ENCODE data around the gene ITGAD.
A peak's percentile ranks its signal among the peaks of the same experiment; 100 is the strongest.
"Not testable (repeated sequence)": the region's sequence is repeated elsewhere in the genome, so short reads cannot be mapped to it uniquely, and the experiment has no call there.

ITGAD gene

DNA sequence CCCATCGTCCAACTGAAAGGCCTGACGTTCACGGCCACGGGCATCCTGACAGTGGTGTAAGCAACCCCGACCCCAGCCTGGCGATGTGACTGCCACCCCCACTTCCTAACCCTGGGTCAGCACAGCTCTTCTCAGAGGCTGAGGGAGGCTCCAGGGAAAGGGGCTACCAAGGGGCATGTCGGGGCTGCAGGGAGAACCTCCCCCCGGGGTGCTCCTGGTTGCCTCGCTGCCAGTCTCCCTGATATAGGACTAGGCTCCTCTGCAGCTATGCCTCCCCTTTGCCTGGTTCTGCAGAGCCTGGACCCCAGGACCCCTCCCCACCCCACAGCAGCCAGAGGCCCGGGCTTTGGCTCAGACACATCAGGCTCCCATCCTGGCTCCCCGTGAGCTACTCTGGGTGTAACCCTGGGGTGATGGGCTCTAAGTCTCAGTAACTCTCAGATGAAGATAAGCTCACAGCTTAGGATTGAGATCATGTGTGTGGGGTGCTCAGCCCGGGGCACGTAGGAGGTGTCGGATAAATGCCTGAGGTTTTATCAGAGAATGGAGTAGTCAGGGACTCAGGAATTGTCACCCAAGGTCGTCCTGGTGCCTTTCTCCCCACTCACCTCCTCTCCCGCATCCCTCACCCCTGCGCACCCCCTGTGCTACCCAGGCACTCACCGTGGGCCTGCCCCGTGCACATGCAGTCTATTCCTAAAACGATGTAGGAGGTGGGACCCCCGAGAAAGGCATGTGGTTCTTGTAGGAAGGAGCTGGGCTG is 10.6 kb downstream of the ITGAD start:
- no peak for DNase-seq (ENCODE audit: low spot score)

DNA sequence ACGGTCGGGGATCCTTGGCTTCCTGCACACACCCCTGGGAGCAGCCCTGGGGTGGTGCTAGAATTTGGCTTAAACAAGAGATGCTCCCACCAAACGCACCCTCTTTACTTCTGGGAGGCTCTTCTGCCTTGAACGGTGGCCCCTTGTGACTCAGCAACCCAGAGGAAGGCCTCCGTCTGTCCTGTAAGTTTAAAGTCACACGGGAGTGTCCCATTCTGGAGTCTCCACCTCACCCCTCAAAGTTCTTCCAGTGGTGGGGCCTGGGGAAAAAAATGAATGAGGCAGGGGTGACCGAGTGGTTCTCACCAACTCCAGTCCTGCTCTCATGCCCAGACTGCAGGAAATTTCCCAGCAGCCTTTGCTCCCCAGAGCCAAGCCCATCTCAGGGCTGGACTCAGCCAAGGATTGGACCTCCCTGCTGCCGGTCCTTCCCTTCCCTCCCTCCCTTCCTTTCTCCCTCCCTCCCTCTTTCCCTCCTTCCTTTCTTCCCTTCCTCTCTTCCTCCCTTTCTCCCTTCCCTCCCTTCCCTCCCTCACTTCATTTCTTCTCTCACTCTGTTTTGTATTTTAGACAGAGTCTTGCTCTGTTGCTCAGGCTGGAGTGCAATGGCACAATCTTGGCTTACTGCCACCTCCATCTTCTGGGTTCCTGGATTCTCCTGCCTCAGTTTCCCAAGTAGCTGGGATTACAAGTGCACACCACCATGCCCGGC is 11.4 kb downstream of the ITGAD start:
- DNase-seq (ENCODE audit: low spot score) = no peak

DNA sequence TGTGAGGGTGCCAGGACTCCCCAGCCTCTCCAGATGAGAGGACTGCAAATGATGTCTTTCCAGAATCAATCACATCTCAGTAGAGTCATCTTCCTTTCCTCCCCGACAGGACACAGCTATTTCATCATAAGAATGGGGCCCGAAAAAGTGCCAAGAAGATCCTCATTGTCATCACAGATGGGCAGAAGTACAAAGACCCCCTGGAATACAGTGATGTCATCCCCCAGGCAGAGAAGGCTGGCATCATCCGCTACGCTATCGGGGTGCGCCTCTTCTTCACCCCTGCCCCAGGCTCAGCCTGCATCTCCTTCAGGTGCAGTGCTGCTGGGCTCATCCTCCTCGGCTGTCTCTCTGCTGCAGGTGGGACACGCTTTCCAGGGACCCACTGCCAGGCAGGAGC is 14.3 kb downstream of the ITGAD start:
- no peak for DNase-seq (ENCODE audit: low spot score)

DNA sequence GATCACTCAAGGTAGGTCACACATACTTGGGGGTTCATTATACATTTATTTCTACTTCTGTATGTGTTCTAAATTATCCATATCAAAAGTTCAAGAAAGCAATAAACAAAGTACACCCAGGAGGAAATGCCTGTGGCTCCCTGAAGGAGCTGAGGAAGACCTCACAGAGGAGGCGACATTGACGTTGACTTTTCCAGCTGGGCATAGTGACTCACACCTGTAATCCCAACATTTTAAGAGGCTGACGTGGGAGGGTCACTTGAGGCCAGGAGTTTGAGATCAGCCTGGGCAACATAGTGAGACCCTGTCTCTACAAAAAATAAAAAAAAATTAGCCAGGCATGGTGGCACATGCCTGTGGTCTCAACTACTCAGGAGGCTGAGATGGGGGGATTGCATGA is 16.3 kb downstream of the ITGAD start:
- no peak for DNase-seq (ENCODE audit: low spot score)

DNA sequence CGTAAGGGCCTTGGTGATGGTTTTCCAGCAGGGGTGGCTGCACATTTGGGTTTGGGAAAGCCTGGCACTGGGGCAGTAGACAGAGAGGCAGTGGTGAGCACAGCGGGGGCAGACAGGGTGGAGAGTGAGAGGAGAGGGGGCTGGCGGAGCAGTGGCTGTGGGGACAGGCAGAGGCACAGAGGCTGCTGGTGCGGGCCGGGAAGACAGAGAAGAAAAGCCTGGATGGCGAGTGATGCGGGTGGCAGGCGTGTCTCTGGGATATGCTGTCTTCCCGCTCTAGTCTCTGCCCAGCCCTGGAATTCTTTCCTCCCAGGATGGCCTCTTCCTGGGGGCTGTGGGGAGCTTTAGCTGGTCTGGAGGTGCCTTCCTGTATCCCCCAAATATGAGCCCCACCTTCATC is 16.9 kb downstream of the ITGAD start:
- DNase-seq (ENCODE audit: low spot score) = no peak

DNA sequence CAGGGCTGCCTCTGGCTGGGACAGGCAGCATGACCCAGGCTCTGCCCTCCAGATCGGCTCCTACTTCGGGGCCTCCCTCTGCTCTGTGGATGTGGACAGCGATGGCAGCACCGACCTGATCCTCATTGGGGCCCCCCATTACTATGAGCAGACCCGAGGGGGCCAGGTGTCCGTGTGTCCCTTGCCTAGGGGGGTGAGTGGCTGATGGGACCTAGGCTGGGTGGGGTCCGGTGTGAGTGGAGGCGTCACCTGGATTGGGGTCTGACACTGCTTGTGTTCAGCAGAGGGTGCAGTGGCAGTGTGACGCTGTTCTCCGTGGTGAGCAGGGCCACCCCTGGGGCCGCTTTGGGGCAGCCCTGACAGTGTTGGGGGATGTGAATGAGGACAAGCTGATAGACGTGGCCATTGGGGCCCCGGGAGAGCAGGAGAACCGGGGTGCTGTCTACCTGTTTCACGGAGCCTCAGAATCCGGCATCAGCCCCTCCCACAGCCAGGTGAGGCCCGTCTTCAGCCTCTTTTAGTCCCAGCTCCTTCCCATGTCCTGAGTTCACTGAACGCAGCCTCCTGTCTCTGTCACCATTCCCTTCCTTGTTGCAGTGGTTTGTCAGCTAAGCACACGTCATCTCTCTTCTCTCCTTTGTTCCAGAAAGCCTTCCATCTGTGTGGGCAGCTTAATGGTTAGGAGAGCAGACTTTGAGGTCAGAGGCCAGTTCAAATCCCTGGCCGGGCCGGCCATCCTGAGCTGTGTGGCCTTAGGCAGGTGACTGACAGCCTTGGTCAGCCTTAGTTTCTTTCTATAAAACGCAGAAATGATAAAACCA is 18.1 kb downstream of the ITGAD start:
- no peak for DNase-seq (ENCODE audit: low spot score)

DNA sequence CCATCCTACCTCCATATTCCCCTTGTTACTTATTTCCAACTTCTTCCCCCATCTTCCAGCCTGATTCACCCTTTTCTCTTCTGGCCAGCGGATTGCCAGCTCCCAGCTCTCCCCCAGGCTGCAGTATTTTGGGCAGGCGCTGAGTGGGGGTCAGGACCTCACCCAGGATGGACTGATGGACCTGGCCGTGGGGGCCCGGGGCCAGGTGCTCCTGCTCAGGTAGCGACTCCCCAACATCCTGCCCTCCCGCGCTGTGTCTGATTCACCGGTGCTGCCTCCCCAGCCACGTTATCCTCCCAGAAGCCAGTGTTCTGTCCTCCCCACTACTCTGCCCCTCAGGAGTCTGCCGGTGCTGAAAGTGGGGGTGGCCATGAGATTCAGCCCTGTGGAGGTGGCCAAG is 19.6 kb downstream of the ITGAD start:
- no peak for DNase-seq (ENCODE audit: low spot score)

DNA sequence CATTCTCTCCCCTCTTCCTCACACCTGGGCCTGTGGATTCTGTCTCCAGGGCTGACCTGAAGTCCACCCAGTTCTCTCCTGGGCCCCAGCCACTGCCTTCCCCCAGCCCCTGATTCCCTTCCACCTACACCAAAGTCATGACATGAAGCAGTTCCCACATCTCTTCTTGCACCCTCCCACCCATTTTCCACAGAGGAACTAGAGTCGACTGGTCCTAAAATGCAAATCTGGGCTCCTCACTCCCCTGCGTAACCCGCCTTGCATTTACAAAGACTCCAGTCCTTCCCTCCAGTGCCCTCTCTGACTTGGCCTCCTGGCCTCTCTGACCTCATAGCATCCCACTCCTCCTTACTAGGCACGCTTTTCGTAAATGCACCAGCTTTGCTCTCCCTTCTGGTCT is 20.2 kb downstream of the ITGAD start:
- no peak for DNase-seq (ENCODE audit: low spot score)

DNA sequence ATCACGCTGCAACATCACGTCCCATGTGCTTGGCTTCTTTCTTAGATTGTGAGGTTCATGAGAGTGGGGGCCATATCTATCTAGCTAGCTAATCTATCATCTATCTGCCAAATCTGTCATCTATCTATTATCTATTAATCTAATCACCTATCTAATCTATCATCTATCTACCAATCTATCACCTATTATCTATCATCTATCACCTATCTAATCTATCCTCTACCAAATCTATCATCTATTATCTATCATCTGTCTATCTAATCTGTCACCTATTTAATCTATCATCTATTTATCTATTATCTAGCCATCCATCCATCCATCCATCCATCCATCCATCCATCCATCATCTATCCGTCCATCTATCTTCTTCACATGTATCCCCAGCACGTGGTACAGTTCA is 20.8 kb downstream of the ITGAD start:
- no peak for DNase-seq (ENCODE audit: low spot score)

DNA sequence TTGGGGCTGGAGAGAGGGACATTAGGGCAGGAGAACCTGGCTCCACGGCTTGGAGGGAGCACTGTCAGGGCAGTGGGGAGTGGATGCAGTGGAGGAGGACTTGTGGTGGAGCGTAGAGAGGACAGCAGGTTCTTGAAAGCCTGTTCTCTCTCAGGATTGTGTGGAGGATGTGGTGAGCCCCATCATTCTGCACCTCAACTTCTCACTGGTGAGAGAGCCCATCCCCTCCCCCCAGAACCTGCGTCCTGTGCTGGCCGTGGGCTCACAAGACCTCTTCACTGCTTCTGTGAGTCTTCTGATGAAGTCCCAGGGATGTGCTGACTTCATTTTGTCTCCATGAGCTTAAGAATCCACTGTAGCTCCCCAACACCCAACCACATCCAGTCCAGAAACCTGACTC is 21.6 kb downstream of the ITGAD start:
- DNase-seq (ENCODE audit: low spot score) = no peak

DNA sequence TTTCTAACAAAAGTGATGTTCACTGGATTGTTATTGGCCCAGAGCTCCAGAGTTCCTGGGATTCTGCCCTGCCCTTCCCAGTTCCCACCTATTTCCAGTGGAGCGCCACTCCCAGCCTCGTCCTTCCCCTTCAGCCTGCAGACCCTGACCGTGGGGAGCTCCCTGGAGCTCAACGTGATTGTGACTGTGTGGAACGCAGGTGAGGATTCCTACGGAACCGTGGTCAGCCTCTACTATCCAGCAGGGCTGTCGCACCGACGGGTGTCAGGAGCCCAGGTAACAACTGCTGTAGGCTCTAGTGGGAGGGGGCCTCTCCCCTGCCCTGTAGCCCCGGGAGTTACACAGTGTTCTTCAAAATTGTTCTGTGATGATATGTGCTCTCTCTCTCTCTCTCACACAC is 23.2 kb downstream of the ITGAD start:
- DNase-seq (ENCODE audit: low spot score) = no peak

DNA sequence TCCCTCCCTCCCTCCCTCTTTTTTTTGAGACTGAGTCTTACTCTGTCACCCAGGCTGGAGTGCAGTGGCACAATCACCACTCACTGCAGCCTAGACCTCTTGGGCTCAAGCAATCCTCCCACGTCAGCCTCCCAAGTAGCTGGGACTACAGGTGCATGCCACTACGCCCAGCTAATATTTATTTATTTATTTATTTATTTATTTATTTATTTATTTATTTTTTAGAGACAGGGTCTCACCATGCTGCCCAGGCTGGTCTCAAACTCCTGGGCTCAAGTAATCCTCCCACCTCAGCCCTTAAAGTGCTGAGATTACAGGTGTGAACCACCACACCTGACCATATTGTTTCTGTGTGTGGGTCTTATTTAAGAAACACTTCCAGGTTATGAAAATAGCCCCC is 23.9 kb downstream of the ITGAD start:
- DNase-seq (ENCODE audit: low spot score) = not testable (repeated sequence)

DNA sequence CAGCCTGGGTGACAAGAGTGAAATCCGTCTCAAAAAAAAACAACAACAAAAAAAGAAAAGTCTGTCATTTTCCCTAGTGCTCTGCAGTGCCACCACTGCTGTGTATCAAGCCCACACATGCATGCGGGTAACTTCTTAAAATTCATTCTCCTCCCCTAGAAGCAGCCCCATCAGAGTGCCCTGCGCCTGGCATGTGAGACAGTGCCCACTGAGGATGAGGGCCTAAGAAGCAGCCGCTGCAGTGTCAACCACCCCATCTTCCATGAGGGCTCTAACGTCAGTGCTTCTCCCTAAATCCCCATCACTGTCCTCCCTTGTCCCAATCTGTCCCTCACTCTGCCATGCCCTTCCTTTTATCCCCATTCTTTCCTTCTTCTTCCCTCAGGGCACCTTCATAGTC is 24.8 kb downstream of the ITGAD start:
- DNase-seq (ENCODE audit: low spot score) = no peak

DNA sequence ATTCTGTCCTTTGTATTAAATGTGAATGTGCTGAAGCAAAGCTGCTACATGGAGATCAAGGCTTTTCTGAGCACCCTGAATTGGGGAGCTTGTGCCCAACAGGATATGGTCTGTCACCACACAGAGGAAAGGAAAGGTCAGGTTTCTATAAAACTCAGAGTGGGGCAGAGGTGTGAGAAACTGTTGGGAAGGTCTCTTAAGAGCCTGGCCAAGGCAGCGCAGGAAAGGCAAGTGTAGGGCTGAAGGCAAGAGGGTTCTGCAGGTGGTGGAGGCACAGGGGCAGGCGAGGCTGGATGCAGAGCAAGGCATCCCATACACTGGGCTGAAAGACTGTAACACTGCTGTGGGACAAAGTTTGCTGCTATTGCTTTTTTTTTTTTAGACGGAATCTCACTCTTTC is 26.9 kb downstream of the ITGAD start:
- no peak for DNase-seq (ENCODE audit: low spot score)

DNA sequence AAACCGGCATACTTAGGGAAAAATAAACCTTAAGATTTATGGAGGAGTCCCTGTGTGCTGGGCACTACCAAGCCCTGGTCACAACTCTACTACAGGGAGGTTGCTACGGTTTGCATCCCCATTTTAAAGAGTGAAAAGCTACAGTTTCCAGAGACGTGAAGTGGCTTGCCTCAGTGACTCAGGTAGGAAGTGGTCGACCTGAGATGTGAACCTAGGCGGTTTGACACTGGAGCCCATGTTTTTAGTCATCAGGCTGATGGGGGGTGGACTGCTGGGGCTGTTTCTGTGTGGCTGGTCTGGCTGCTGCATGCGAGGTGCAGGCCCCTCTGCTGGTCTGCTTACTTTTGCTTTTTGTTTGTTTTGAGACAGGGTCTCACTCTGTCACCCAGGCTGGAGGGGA is 28.5 kb downstream of the ITGAD start:
- DNase-seq (ENCODE audit: low spot score) = no peak

DNA sequence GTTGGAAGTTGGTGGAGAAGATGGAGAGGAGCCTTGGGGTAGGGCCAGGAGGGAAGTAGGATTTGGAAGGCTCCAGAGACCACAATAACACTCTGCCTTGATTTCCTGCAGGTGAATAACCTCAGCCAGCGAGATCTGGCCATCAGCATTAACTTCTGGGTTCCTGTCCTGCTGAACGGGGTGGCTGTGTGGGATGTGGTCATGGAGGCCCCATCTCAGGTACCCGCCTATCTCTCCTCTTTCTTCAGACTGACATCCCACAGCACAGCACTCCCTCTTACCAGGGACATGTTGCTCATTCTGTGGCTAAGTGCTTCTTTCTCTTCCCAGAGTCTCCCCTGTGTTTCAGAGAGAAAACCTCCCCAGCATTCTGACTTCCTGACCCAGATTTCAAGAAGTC is 30.1 kb downstream of the ITGAD start:
- no peak for DNase-seq (ENCODE audit: low spot score)

DNA sequence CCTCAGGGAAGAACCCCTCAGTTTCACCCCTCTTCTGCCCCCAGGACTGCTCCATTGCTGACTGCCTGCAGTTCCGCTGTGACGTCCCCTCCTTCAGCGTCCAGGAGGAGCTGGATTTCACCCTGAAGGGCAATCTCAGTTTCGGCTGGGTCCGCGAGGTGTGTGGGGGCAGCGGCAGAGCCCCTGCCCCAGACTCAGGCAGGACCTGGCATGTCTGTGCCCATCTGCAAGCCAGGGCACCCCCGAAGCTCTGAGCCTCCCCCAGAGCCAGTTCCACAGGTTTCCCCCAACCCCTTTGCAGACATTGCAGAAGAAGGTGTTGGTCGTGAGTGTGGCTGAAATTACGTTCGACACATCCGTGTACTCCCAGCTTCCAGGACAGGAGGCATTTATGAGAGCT is 30.7 kb downstream of the ITGAD start:
- DNase-seq (ENCODE audit: low spot score) = no peak

DNA sequence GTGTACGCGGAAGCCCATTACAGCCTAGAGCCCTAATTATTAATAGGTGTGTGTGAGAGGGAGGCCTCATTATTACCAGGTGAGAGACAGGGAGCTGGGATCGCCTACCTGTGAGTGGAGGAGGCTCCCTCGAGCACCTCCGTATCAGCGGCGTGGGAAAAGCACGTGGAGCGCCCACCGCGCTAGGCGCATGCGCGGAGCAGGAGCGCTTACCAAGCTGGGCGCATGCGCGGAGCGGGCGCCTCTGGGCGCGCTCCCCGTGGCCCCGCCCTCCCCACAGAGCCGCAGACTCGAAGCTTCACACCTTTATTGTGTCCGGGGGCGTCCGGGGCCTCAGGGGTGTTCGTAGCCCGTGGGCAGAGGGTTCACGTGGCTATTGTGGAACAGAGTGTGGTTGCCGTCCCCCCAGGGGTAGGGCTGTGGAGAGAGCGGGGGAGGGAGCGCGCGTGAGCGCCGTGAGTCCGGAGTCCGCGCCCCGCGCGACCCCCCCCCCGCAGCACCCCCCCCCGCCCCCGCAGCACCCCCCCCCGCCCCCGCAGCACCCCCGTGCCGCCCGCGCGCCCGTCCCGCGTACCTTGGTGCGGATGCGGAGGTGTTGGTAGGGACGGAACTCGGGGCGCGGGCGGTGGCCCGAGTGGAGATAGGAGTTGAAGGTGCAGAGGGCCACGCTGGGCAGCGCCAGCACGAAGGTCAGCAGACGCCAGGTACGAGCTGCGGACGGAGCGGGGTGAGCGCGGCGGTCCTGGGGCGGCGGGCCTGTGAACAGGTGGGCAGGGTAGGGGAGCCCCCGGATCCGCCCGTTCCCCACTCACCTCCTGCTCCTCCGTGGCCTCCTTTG is 34.5 kb downstream of the ITGAD start:
- peak; percentile 66 for DNase-seq (ENCODE audit: low spot score)

DNA sequence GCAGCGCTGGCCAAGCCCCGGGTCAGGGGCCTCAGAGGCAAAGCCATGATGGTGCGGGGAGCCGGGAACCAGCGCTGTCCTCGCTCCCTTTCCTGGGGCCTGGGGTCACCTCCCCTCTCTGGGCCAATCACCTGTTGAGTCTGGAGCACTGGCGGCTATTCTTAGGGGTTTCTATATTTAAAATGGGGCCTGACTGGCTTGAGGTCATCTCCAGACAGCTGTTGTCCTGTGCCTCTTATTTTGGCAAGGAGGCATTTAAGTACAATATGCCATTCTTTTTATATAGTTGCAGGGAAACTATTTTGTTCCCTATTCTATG is 35.1 kb downstream of the ITGAD start, which contains the start of gene COX6A2:
Gene COX6A2, minus strand, starts transcription at position 82 of the 319 bp plus-strand sequence. Its CDS starts 35 bp downstream, at position 47.
- peak; percentile 18 for DNase-seq (ENCODE audit: low spot score)

DNA sequence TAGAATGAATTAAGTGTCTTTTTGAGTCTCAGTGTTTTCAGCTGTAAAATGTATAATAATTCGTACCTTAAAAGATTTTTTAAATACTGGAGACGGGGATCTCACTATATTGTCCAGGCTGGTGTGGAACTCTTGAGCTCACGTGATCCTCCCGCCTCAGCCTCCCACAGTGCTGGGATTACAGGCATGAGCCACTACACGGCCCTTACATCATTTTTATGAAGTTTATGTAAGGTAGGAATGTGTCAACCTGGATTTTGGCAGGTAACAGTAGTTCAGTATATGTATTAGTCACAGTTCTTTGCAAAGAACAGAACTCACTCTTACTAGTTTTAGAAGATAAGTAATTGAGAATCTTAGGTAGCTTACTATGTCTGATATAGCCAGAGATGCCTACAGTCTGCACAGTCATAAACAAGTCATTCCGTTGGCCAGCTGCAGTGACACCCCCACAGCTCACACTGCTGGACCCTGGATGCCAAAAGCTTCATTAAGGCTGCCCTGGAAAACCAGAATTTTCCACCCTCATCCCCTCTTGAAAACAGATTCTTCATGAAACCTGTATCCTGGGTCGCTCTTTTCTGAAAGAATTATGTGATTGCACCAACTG is 35.6 kb downstream of the ITGAD start:
- peak; percentile 23 for DNase-seq (ENCODE audit: low spot score)

DNA sequence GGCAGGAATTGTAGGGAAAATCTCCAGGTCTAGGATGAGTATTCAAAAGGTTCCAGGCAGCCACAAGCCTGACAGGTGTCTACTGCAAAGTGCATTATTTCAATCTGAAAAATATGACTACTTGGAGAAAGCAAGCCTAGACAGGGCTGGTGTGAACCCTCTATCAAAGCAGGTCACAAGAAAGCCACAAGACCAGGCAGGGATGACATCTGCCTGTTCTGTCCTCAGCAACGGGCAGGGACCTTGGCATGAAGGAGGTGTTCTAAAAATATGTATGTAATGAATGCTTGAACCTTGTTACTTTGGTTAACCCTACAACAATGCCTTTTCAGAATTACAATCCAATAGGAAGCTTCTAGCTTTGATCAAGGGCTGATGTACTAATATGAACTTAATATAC is 36.2 kb downstream of the ITGAD start:
- DNase-seq (ENCODE audit: low spot score) = peak; percentile 50

DNA sequence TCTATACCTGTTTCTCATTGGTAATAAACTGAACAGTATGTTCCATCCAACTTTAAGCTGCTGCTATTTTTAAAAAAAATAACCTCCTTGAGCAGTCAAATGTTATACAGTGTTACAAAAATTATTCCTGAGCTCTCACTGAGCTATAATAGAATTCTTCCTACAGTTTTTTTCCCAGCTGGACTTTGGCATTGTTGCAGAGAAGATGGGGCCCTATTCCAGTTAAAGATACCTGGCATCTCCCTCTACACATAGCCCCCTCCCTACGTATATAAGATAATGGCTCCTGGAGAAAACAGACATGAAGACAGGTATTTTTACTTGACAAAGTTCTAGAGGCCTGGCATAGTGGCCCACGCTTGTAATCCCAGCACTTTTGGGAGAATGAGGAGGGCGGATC is 36.7 kb downstream of the ITGAD start:
- DNase-seq (ENCODE audit: low spot score) = no peak
